Glutamatergic neuron (in vitro differentiated cells): ENCODE results near the gene NDRG3. TPM values are rescaled to one million over a fixed set of nuclear protein-coding genes. Genes with fewer than 3 reads are reported as not detected.
A peak's percentile ranks its signal among the peaks of the same experiment; 100 is the strongest.

ENCODE experiments used
- DNase-seq: peaks from one replicate; pipeline ENCODE4 v3.0.0; 2022
- H3K27ac Mint-ChIP-seq: one replicate; pipeline ENCODE4 v1.8.0; 2020; ENCODE audit warnings: mild to moderate bottlenecking, mixed read lengths, inconsistent platforms; ENCODE audit not compliant: unreplicated experiment
- H3K27me3 Mint-ChIP-seq: one replicate; pipeline ENCODE4 v1.8.0; 2020; ENCODE audit warnings: mild to moderate bottlenecking, moderate library complexity, mixed read lengths, inconsistent platforms; ENCODE audit not compliant: unreplicated experiment
- H3K36me3 Mint-ChIP-seq: one replicate; pipeline ENCODE4 v1.8.0; 2020; ENCODE audit warnings: mild to moderate bottlenecking, mixed read lengths, inconsistent platforms; ENCODE audit not compliant: unreplicated experiment
- H3K4me1 Mint-ChIP-seq: one replicate; pipeline ENCODE4 v1.8.0; 2020; ENCODE audit warnings: mild to moderate bottlenecking, low read depth, mixed read lengths, inconsistent platforms; ENCODE audit not compliant: unreplicated experiment
- H3K4me3 Mint-ChIP-seq: one replicate; pipeline ENCODE4 v1.8.0; 2020; ENCODE audit warnings: mild to moderate bottlenecking, mixed read lengths, inconsistent platforms; ENCODE audit not compliant: unreplicated experiment
- H3K9me3 Mint-ChIP-seq: one replicate; pipeline ENCODE4 v1.8.0; 2020; ENCODE audit warnings: mild to moderate bottlenecking, moderate library complexity, mixed read lengths, inconsistent platforms; ENCODE audit not compliant: unreplicated experiment
- total RNA-seq: library from RNA; stranded (reverse); fragmentation: NEBNext Ultra II Directional; extraction: Animal tissue kit (Norgen Biotek cat#: 25700); gene quantifications from one replicate; pipeline ENCODE4 v1.2.1, GENCODE V29; 2021; ENCODE audit not compliant: unreplicated experiment
- TF ChIP-seq, protein P1 (sequence below): fragments of 200-600 bp; sonication (generic); IDR thresholded peaks from one replicate; pipeline ENCODE4 v1.5.0; 2021; ENCODE audit not compliant: partially characterized antibody, unreplicated experiment

NDRG3 gene
- total RNA-seq, 1 donor from 2014 or later: 31.8 TPM

DNA sequence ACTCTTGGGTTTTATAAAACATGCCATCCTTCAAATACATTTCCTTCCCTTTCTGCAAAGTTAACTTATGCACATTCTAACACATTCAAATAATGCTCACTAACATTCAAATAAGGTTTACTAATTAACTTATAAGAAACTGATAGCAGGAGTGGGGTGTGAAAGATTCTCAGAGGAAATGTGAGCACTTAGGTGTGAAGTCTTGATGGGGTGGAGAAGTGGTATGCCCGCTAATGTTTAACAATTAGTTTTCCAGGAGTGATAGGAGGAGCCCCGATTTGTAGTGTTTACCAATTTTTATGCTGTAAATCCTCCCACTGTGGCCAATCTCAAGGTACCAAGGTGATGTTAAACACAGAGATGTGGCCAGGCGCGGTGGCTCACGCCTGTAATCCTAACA lies 46.0 kb upstream of the NDRG3 start:
- no peaks in the 10 kb centered on the region for H3K4me1 Mint-ChIP-seq
- H3K4me3 Mint-ChIP-seq: no peak overlapping the region
- H3K27me3 Mint-ChIP-seq: peaks cover 7% of the 10 kb centered on the region
- H3K36me3 Mint-ChIP-seq: no peaks in the 10 kb centered on the region
- TF ChIP-seq, protein P1, sequence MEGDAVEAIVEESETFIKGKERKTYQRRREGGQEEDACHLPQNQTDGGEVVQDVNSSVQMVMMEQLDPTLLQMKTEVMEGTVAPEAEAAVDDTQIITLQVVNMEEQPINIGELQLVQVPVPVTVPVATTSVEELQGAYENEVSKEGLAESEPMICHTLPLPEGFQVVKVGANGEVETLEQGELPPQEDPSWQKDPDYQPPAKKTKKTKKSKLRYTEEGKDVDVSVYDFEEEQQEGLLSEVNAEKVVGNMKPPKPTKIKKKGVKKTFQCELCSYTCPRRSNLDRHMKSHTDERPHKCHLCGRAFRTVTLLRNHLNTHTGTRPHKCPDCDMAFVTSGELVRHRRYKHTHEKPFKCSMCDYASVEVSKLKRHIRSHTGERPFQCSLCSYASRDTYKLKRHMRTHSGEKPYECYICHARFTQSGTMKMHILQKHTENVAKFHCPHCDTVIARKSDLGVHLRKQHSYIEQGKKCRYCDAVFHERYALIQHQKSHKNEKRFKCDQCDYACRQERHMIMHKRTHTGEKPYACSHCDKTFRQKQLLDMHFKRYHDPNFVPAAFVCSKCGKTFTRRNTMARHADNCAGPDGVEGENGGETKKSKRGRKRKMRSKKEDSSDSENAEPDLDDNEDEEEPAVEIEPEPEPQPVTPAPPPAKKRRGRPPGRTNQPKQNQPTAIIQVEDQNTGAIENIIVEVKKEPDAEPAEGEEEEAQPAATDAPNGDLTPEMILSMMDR: no peak
- H3K9me3 Mint-ChIP-seq: peaks cover 3% of the 10 kb centered on the region
- H3K27ac Mint-ChIP-seq: no peak overlapping the region
- DNase-seq: no peak

DNA sequence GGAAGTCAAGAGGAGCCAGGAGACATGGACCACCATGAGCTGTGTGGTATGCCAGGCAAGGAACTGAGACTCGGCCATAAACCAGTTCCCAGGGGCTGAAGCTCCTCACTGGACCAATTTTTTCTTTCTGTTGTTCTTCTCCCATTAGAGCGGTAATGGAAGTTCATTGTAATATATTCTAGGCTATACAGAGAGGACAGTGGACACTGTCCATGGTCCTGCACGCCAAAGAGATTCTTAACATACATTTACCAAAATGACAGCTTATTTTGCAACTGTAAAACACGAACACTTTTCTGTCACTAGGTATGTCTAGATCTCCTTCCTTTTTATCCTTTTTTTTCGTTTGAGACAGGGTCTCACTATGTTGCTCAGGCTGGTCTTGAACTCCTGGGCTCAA lies 40.8 kb upstream of the NDRG3 start:
- no peak overlapping the region for H3K27ac Mint-ChIP-seq
- H3K36me3 Mint-ChIP-seq: no peaks in the 10 kb centered on the region
- TF ChIP-seq, protein P1: no peak
- peaks cover 6% of the 10 kb centered on the region for H3K9me3 Mint-ChIP-seq
- DNase-seq: no peak
- H3K4me1 Mint-ChIP-seq: no peaks in the 10 kb centered on the region
- peak overlapping the region; percentile 38 for H3K4me3 Mint-ChIP-seq
- peaks cover 8% of the 10 kb centered on the region for H3K27me3 Mint-ChIP-seq

DNA sequence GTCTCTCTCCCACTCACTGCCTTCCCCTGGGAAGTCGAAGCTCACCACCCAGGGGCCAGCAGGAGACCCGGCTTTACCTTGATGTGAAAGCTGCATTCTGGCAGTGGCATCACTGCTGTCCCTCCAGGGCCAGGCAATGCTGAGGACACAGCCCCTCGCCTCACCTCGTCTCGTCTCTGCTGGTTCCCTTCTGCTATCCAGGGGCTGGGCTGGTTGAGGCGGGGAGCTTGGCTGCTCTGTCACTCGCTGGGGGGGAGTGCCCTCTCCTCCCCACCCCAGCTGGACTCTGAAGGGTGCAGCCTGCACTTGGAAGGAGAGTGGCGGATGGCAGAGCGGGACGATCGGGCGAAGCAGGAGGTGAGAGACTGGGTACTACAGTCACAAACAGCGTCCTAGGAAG lies 40.4 kb upstream of the NDRG3 start:
- no peaks in the 10 kb centered on the region for H3K4me1 Mint-ChIP-seq
- no peak overlapping the region for H3K27ac Mint-ChIP-seq
- no peaks in the 10 kb centered on the region for H3K36me3 Mint-ChIP-seq
- peaks cover 6% of the 10 kb centered on the region for H3K9me3 Mint-ChIP-seq
- DNase-seq: no peak
- no peak overlapping the region for H3K4me3 Mint-ChIP-seq
- TF ChIP-seq, protein P1: no peak
- peaks cover 6% of the 10 kb centered on the region for H3K27me3 Mint-ChIP-seq

DNA sequence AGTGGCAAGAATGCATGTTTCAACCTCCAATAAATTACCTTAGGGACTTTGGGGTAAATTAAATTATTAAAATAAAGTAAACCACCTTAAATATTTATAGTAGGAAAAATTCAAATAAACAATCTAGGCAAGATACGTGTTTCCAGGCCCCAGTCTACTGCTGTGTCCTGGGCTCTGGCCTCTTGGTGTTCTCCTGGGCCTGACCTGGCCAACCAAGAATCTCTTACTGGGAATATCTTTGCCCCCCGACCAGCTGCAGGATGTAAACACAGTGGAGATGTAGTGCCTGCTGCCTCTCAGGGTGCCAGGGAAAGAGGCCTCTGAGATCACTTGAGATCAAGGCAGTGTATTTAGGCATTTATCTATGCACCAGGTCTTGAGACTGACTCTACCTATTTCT lies 39.4 kb upstream of the NDRG3 start:
- Mint-ChIP-seq H3K36me3 (no peaks in the 10 kb centered on the region), H3K27ac (no peak overlapping the region), H3K9me3 (peaks cover 6% of the 10 kb centered on the region), H3K4me3 (no peak overlapping the region), H3K4me1 (no peaks in the 10 kb centered on the region), H3K27me3 (peaks cover 6% of the 10 kb centered on the region)
- no peak for DNase-seq
- TF ChIP-seq, protein P1: no peak

DNA sequence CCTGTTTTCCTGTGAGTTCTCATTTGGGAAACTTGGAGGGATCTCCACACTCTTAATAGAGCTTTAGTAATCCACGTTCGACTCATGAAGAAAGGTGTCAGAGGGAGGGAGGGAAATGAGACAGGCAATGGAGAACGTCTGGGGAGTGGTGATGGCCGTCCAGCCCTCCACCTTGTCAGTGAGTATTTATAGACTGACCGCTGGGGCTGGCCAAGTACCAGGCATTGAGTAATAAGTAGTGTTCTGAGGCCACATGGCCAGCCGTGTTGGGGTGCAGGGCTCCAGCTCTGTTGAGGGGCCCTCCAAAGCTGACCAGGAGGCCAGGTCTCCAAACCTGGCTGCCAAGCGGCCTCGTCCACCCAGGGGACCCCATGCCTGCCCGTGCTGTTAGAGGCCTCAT lies 39.0 kb upstream of the NDRG3 start:
- DNase-seq: no peak
- Mint-ChIP-seq H3K9me3 (peaks cover 6% of the 10 kb centered on the region), H3K4me3 (no peak overlapping the region), H3K27ac (no peak overlapping the region), H3K36me3 (no peaks in the 10 kb centered on the region), H3K4me1 (no peaks in the 10 kb centered on the region), H3K27me3 (peaks cover 9% of the 10 kb centered on the region)
- TF ChIP-seq, protein P1: no peak
